ENCODE data around the gene HSPBP1.

- TF ChIP-seq EP300 (IDR thresholded peaks at IDR 0.05): no peak
- TF ChIP-seq, protein P1, sequence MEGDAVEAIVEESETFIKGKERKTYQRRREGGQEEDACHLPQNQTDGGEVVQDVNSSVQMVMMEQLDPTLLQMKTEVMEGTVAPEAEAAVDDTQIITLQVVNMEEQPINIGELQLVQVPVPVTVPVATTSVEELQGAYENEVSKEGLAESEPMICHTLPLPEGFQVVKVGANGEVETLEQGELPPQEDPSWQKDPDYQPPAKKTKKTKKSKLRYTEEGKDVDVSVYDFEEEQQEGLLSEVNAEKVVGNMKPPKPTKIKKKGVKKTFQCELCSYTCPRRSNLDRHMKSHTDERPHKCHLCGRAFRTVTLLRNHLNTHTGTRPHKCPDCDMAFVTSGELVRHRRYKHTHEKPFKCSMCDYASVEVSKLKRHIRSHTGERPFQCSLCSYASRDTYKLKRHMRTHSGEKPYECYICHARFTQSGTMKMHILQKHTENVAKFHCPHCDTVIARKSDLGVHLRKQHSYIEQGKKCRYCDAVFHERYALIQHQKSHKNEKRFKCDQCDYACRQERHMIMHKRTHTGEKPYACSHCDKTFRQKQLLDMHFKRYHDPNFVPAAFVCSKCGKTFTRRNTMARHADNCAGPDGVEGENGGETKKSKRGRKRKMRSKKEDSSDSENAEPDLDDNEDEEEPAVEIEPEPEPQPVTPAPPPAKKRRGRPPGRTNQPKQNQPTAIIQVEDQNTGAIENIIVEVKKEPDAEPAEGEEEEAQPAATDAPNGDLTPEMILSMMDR (IDR thresholded peaks at IDR 0.05): no peak
These were observed 14.7 kb downstream of the HSPBP1 start for GRCh38 chr19:55265173-55265572.
